K562 (cell line): Measurements from ENCODE around the gene PPP3CB. TPM values are rescaled to one million over a fixed set of nuclear protein-coding genes. Genes with fewer than 3 reads are reported as not detected.
"Not testable (repeated sequence)": the region's sequence is repeated elsewhere in the genome, so short reads cannot be mapped to it uniquely, and the experiment has no call there.

Experiments used
- ATAC-seq: fragments of 200-7000 bp; cut with Tn5 transposase; 3 replicates; pipeline ENCODE4 v1.9.1; 2020; ENCODE audit warnings: moderate library complexity
- BruUV-seq: library from RNA; stranded (reverse); fragments of 400-500 nt; replicated peaks from 2 replicates; lab custom pipeline; 2021; lab: Mats Ljungman, UMichigan
- CTCF ChIA-PET: fragments of 300-600 bp; formaldehyde crosslinking; extraction: SDS; loops from one replicate; lab custom pipeline; 2021; ENCODE audit warnings: low intra/inter-chr PET ratio; lab: Yijun Ruan, JAX
- POLR2A ChIA-PET: fragments of 300-600, 350-650 bp; sonication (Branson Sonifier 250); formaldehyde crosslinking; extraction: SDS; loops from one replicate; lab custom pipeline; 2021; ENCODE audit warnings: antibody characterized with exemption, inconsistent platforms; lab: Yijun Ruan, JAX
- DNase-seq, 4 experiments: peaks; one replicate each; pipeline versions ENCODE4 v3.0.0 to v3.0.0-alpha.2; 2011 to 2018; ENCODE audit warnings: low spot score in 3 of 4, mixed read lengths in 3 of 4; ENCODE audit errors: extremely low read depth in 1 of 4
- FAIRE-seq: peaks from 2 replicates; lab custom pipeline; 2011; peaks lifted over from hg19 to GRCh38; lab: Jason Lieb, UNC
- H2AFZ ChIP-seq: 2 replicates; pipeline ENCODE4 v1.6.0; 2011; ENCODE audit warnings: low read depth, low read length, control low read depth, inconsistent platforms
- H3K27ac ChIP-seq: fragments of 200-600 bp; 3 replicates; pipeline ENCODE4 v1.8.0; 2011; ENCODE audit warnings: low read depth, mild to moderate bottlenecking, control low read depth, inconsistent platforms, low read length, moderate library complexity, mixed read lengths; ENCODE audit errors: extremely low read depth
- H3K27me3 ChIP-seq, 2 experiments: fragments of 300-600 bp in 1 of 2; 2 replicates in 1 of 2; 3 replicates in 1 of 2; pipeline versions ENCODE4 v1.6.0 to v1.8.0; 2011; ENCODE audit warnings: inconsistent platforms in 2 of 2, low read length in 2 of 2, mild to moderate bottlenecking in 1 of 2, mixed read lengths in 1 of 2, moderate library complexity in 1 of 2; ENCODE audit not compliant: control insufficient read depth in 2 of 2, insufficient read depth in 2 of 2
- H3K36me3 ChIP-seq: fragments of 300-600 bp; 3 replicates; pipeline ENCODE4 v1.8.0; 2011; ENCODE audit warnings: mild to moderate bottlenecking, low read length, inconsistent platforms; ENCODE audit not compliant: control insufficient read depth, insufficient read depth
- H3K4me1 ChIP-seq, 2 experiments: fragments of 200-600 bp in 1 of 2; replicated peaks in 1 of 2; 2 replicates in 1 of 2; 3 replicates in 1 of 2; pipeline versions ENCODE4 v1.5.1 to v1.8.0; 2011; ENCODE audit warnings: inconsistent platforms in 2 of 2, low read length in 2 of 2, mild to moderate bottlenecking in 1 of 2, mixed read lengths in 1 of 2, moderate library complexity in 1 of 2; ENCODE audit not compliant: control insufficient read depth in 2 of 2, insufficient read depth in 2 of 2
- H3K4me2 ChIP-seq: 2 replicates; pipeline ENCODE4 v1.6.1; 2011; ENCODE audit warnings: low read length, control low read depth, inconsistent platforms, mixed read lengths; ENCODE audit not compliant: insufficient read depth
- H3K4me3 ChIP-seq: fragments of 200-600 bp; sonication (generic), shearing (Covaris generic); 2 replicates; pipeline ENCODE4 v1.5.1; 2016; ENCODE audit warnings: control low read depth, inconsistent platforms
- H3K79me2 ChIP-seq: fragments of 200-600 bp; 3 replicates; pipeline ENCODE4 v1.8.0; 2011; ENCODE audit warnings: low read length, inconsistent platforms; ENCODE audit not compliant: control insufficient read depth, insufficient read depth
- H3K9ac ChIP-seq, 2 experiments: 2 replicates each; pipeline versions ENCODE4 v1.6.0 to v1.6.1; 2011; ENCODE audit warnings: low read depth in 2 of 2, low read length in 2 of 2, control low read depth in 1 of 2, inconsistent platforms in 1 of 2, mild to moderate bottlenecking in 1 of 2, mixed read lengths in 1 of 2; ENCODE audit not compliant: insufficient read depth in 1 of 2
- H3K9me1 ChIP-seq: one replicate; pipeline ENCODE4 v1.6.0; 2011; ENCODE audit warnings: inconsistent platforms, mild to moderate bottlenecking, low read length, moderate library complexity; ENCODE audit not compliant: control insufficient read depth, insufficient read depth
- H3K9me3 ChIP-seq: replicated peaks from 2 replicates; pipeline ENCODE4 v1.5.1; 2011; ENCODE audit warnings: low read depth, low read length, inconsistent platforms; ENCODE audit not compliant: control insufficient read depth, insufficient read depth
- H4K20me1 ChIP-seq: replicated peaks from 2 replicates; pipeline ENCODE4 v1.6.1; 2011; ENCODE audit warnings: low read length, inconsistent platforms, mixed read lengths; ENCODE audit not compliant: control insufficient read depth, insufficient read depth
- BCOR ChIP-seq: fragments of 450-650 bp; IDR thresholded peaks from 2 replicates; pipeline ENCODE4 v1.6.1; 2016
- C11orf30 ChIP-seq: fragments of 450-650 bp; IDR thresholded peaks from 2 replicates; pipeline ENCODE4 v1.6.1; 2016; ENCODE audit warnings: low read depth, mild to moderate bottlenecking
- DLX4 ChIP-seq: fragments of 250-450 bp; sonication (Bioruptor Pico); IDR thresholded peaks from 2 replicates; pipeline ENCODE4 v1.6.1; 2021; ENCODE audit warnings: mild to moderate bottlenecking
- FOXJ3 ChIP-seq: sonication (generic); formaldehyde crosslinking; IDR thresholded peaks from 2 replicates; pipeline ENCODE4 v1.4.0; 2020; ENCODE audit warnings: mild to moderate bottlenecking, missing genetic modification reagents
- IRF2 ChIP-seq: sonication (generic); formaldehyde crosslinking; IDR thresholded peaks from 2 replicates; pipeline ENCODE4 v1.8.1; 2022; ENCODE audit warnings: mild to moderate bottlenecking, missing genetic modification reagents
- MAFF ChIP-seq: IDR thresholded peaks from 2 replicates; pipeline ENCODE4 v1.6.1; 2012; ENCODE audit warnings: low read length, improper control_type of control experiment
- MAFG ChIP-seq: fragments of 450-650 bp; conservative IDR thresholded peaks from 2 replicates; pipeline ENCODE4 v1.6.1; 2016; ENCODE audit warnings: missing genetic modification characterization, missing compliant biosample characterization
- MAFK ChIP-seq: IDR thresholded peaks from 2 replicates; pipeline ENCODE4 v1.6.1; 2011; ENCODE audit warnings: low read length, improper control_type of control experiment
- MBD2 ChIP-seq: sonication (generic); IDR thresholded peaks from 2 replicates; pipeline ENCODE4 v1.6.1; 2016; ENCODE audit warnings: low read depth, borderline replicate concordance
- SAP30 ChIP-seq: fragments of 200-600 bp; sonication (generic); IDR thresholded peaks from 2 replicates; pipeline ENCODE4 v1.6.1; 2012; ENCODE audit warnings: borderline replicate concordance, low read depth, mild to moderate bottlenecking, moderate library complexity, low read length, control low read depth, inconsistent platforms; ENCODE audit not compliant: insufficient read depth, poor library complexity, severe bottlenecking
- SFPQ ChIP-seq: fragments of 200-400 bp; formaldehyde crosslinking; IDR thresholded peaks from 2 replicates; pipeline ENCODE4 v1.6.1; 2017; ENCODE audit warnings: mild to moderate bottlenecking, low read depth, low read length, moderate library complexity
- TAF15 ChIP-seq: fragments of 200-400 bp; formaldehyde crosslinking; IDR thresholded peaks from 2 replicates; pipeline ENCODE4 v1.6.1; 2017; ENCODE audit warnings: mild to moderate bottlenecking, low read depth, low read length, moderate library complexity
- ZC3H8 ChIP-seq: fragments of 450-650 bp; IDR thresholded peaks from 2 replicates; pipeline ENCODE4 v1.6.1; 2017
- ZNF316 ChIP-seq: fragments of 450-650 bp; IDR thresholded peaks from 2 replicates; pipeline ENCODE4 v1.6.1; 2016
- ZNF57 ChIP-seq: fragments of 450-650 bp; formaldehyde crosslinking; IDR thresholded peaks from 2 replicates; pipeline ENCODE4 v1.4.0; 2020; ENCODE audit warnings: mild to moderate bottlenecking, moderate library complexity
- WGBS: fragments of 100-300 bp; shearing (Covaris generic); methylation state at CpG from one replicate; pipeline ENCODE4 v1.1.6; 2016; ENCODE audit warnings: low coverage, mixed read lengths; ENCODE audit not compliant: insufficient coverage; ENCODE audit errors: missing lambda C conversion rate; 5-methylcytosine and 5-hydroxymethylcytosine counted together
- in situ Hi-C: fragments of 300-500 bp; cut with MboI; formaldehyde crosslinking; loops from 4 replicates; pipeline ENCODE4 v1.15.0; 2018; ENCODE audit warnings: inconsistent platforms, mixed read lengths
- intact Hi-C: fragments of 100-400 bp; cut with micrococcal nuclease; formaldehyde crosslinking; loops from 2 replicates; pipeline ENCODE4 v1.14.2; 2022
- polyA plus RNA-seq, 8 experiments: library from polyadenylated mRNA; depleted of rRNA in 4 of 8; stranded (reverse) in 5 of 8; unstranded in 3 of 8; fragments of >200 nt; fragmentation: Nextera tagmentation in 2 of 8; fragmentation: Illumina TruSeq in 1 of 8; extraction: Ambion mirVana in 2 of 8; extraction: Trizol in 1 of 8; gene quantifications; 2 replicates each; pipeline versions ENCODE4 v1.2.1 to v1.2.3, GENCODE V29; 2011 to 2014; ENCODE audit warnings: inconsistent platforms in 1 of 8, missing spikeins in 1 of 8
- total RNA-seq, 7 experiments: library from RNA; depleted of rRNA in 6 of 7; stranded (reverse); fragments of >200 nt in 6 of 7; fragmentation: Illumina TruSeq in 2 of 7; extraction: Trizol in 2 of 7; gene quantifications; 2 replicates each; pipeline versions ENCODE4 v1.2.1 to v1.2.3, GENCODE V29; 2011 to 2021; ENCODE audit warnings: low replicate concordance in 1 of 7

Gene PPP3CB
- total and polyA plus RNA-seq, 9 of the 15 experiments (the other 6 are each of a cell fraction or from before 2014, with no cell fraction given), result 9.6 to 27.6 (median 17.8) TPM

GRCh38 chr10:73394325-73394724 is 101.5 kb downstream of the PPP3CB start:
- POLR2A ChIA-PET, result not testable (repeated sequence)
- 0 out of 2 replicates have a peak, but pooled peaks have one; percentile 19 for TF ChIP-seq BCOR

GRCh38 chr10:73388228-73388627 is 107.6 kb downstream of the PPP3CB start:
- no peaks in the 10 kb centered on the region for H3K9me3 ChIP-seq
- no TSS peak for BruUV-seq
- no peaks in the 10 kb centered on the region for H3K4me1 ChIP-seq
- H3K9me1 ChIP-seq, result no peaks in the 10 kb centered on the region
- H4K20me1 ChIP-seq, result no peaks in the 10 kb centered on the region
- ChIA-PET CTCF (no interaction called here), POLR2A (interaction anchor here (0.7 kb wide), 1 partner anchor 9 kb away, joined by 3 read pairs; no protein-coding TSS in a partner anchor)
- no peak overlapping the region for H3K9ac ChIP-seq
- H2AFZ ChIP-seq, result no peak overlapping the region
- H3K27me3 ChIP-seq, result no peaks in the 10 kb centered on the region
- H3K27ac ChIP-seq, result no peak overlapping the region
- WGBS, result 94% methylated on average over 4 of the region's 4 CpGs
- no peak overlapping the region for H3K4me3 ChIP-seq
- intact Hi-C loops, result no loop called here
- in situ Hi-C loops, result no loop called here
- H3K36me3 ChIP-seq, result peaks cover 81% of the 10 kb centered on the region
- peaks cover 8% of the 10 kb centered on the region; the same call in 2 of the 3 replicates for H3K79me2 ChIP-seq
- no peak for DNase-seq
- no peak for ATAC-seq
- H3K4me2 ChIP-seq, result no peak overlapping the region
- no peak for FAIRE-seq
- TF ChIP-seq ZC3H8 (no peak), MBD2 (no peak), ZNF57 (no peak), MAFK (peak; percentile 57), MAFG (tag) (0 out of 2 replicates have a peak, but pooled peaks have one; percentile 11), DLX4 (no peak), TAF15 (no peak), IRF2 (CRISPR knock-in tag) (no peak), C11orf30 (peak; percentile 60), ZNF316 (peak; percentile 82), SFPQ (no peak), BCOR (no peak), FOXJ3 (CRISPR knock-in tag) (no peak), SAP30 (no peak), MAFF (peak; percentile 67)

More at GRCh38 chr10:73394325-73394724, 101.5 kb downstream of the PPP3CB start:
- H3K4me1 ChIP-seq, H4K20me1 ChIP-seq, BruUV-seq, CTCF ChIA-PET, intact Hi-C loops, ATAC-seq, H3K27ac ChIP-seq, H2AFZ ChIP-seq, H3K9me3 ChIP-seq, H3K4me2 ChIP-seq, FAIRE-seq, H3K4me3 ChIP-seq, DNase-seq, H3K27me3 ChIP-seq, in situ Hi-C loops, H3K9me1 ChIP-seq, H3K9ac ChIP-seq: not testable (repeated sequence)
- Histone ChIP-seq H3K79me2 (peaks cover 19% of the 10 kb centered on the region; the same call in 2 of the 3 replicates), H3K36me3 (peaks cover 70% of the 10 kb centered on the region)
- WGBS, result 91% methylated on average over 3 of the region's 4 CpGs
